Mammary epithelial cell (primary cell): Measurements from ENCODE around the gene TIAM2.

Experiments
- EZH2 ChIP-seq: IDR thresholded peaks from 2 replicates; pipeline ENCODE4 v1.6.1; 2012; ENCODE audit warnings: low read length, inconsistent platforms, borderline replicate concordance
- TF ChIP-seq, protein P1 (sequence below), 2 donors: IDR thresholded peaks in 1 of 2; conservative IDR thresholded peaks in 1 of 2; 2 replicates each; pipeline ENCODE4 v1.5.1; 2011 to 2012; ENCODE audit warnings: inconsistent platforms in 2 of 2, low read length in 2 of 2, mild to moderate bottlenecking in 2 of 2, control low read depth in 1 of 2, low read depth in 1 of 2; ENCODE audit not compliant: insufficient read depth in 1 of 2; ENCODE audit errors: extremely low read depth in 1 of 2

DNA sequence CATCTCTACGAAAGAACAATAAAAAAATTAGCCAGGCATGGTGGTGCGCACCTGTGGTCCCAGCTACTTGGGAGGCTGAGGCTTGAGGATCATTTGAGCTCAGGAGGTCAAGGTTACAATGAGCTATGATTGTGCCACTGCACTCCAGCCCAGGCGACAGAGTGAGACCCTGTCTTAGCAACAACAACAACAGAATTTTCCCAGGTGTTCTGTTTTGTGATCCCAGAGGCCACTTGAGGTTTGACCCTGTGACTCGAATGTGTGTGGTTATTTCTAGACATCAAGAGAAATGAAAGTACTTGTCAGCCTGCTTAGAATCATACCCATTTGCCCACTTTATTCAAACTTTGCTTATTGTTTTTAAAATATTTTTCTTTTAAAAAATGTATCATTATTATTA is 151.1 kb downstream of the TIAM2 start:
- TF ChIP-seq, protein P1, sequence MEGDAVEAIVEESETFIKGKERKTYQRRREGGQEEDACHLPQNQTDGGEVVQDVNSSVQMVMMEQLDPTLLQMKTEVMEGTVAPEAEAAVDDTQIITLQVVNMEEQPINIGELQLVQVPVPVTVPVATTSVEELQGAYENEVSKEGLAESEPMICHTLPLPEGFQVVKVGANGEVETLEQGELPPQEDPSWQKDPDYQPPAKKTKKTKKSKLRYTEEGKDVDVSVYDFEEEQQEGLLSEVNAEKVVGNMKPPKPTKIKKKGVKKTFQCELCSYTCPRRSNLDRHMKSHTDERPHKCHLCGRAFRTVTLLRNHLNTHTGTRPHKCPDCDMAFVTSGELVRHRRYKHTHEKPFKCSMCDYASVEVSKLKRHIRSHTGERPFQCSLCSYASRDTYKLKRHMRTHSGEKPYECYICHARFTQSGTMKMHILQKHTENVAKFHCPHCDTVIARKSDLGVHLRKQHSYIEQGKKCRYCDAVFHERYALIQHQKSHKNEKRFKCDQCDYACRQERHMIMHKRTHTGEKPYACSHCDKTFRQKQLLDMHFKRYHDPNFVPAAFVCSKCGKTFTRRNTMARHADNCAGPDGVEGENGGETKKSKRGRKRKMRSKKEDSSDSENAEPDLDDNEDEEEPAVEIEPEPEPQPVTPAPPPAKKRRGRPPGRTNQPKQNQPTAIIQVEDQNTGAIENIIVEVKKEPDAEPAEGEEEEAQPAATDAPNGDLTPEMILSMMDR (conservative IDR thresholded peaks at IDR 0.05 in 1 of 2, IDR thresholded peaks at IDR 0.05 in 1 of 2; ENCODE audit: extremely low read depth in 1 of 2, insufficient read depth in 1 of 2, low read depth in 1 of 2, low read length in 2 of 2), result no peak
- no peak for TF ChIP-seq EZH2
